GM18951 (cell line): ENCODE data around the gene GALNT14.

Experiments
- POLR2A ChIP-seq: IDR thresholded peaks from 4 replicates; pipeline ENCODE4 v1.6.1; 2011; ENCODE audit warnings: mild to moderate bottlenecking; ENCODE audit not compliant: insufficient read length, insufficient read depth; ENCODE audit errors: extremely low read depth
- in situ Hi-C: fragments of 300-500 bp; cut with MboI; formaldehyde crosslinking; loops from one replicate; pipeline ENCODE4 v1.12.0; 2022; ENCODE audit warnings: low sequenced_read_pairs, mixed read lengths, inconsistent platforms; ENCODE audit not compliant: unreplicated experiment

The GALNT14 gene

GRCh38 chr2:31088504-31089195 lies 49.6 kb downstream of the GALNT14 start:
- in situ Hi-C loops, result no loop called here
- no peak for TF ChIP-seq POLR2A

GRCh38 chr2:31087491-31087890 lies 50.7 kb downstream of the GALNT14 start:
- no peak for TF ChIP-seq POLR2A
- in situ Hi-C loops, result no loop called here

GRCh38 chr2:31086590-31086989 lies 51.6 kb downstream of the GALNT14 start:
- no peak for TF ChIP-seq POLR2A
- in situ Hi-C loops, result no loop called here

GRCh38 chr2:31083234-31083993 lies 54.8 kb downstream of the GALNT14 start:
- in situ Hi-C loops, result no loop called here
- TF ChIP-seq POLR2A, result no peak

- TF ChIP-seq POLR2A, result no peak
- in situ Hi-C loops, result no loop called here
Measured at GRCh38 chr2:31082002-31082401, 56.2 kb downstream of the GALNT14 start.

- no peak for TF ChIP-seq POLR2A
- in situ Hi-C loops, result no loop called here
Measured at GRCh38 chr2:31081492-31081891, 56.7 kb downstream of the GALNT14 start.

- no peak for TF ChIP-seq POLR2A
- in situ Hi-C loops, result no loop called here
Measured at GRCh38 chr2:31080361-31080760, 57.9 kb downstream of the GALNT14 start.

GRCh38 chr2:31079665-31080064 lies 58.6 kb downstream of the GALNT14 start:
- no peak for TF ChIP-seq POLR2A

GRCh38 chr2:31078579-31079105 lies 59.6 kb downstream of the GALNT14 start:
- in situ Hi-C loops, result no loop called here

More at GRCh38 chr2:31079665-31080064, 58.6 kb downstream of the GALNT14 start:
- in situ Hi-C loops, result no loop called here

GRCh38 chr2:31078011-31078410 lies 60.2 kb downstream of the GALNT14 start:
- no peak for TF ChIP-seq POLR2A
- in situ Hi-C loops, result no loop called here

More at GRCh38 chr2:31078579-31079105, 59.6 kb downstream of the GALNT14 start:
- TF ChIP-seq POLR2A, result no peak

- in situ Hi-C loops, result no loop called here
- no peak for TF ChIP-seq POLR2A
Measured at GRCh38 chr2:31075941-31076590, 62.2 kb downstream of the GALNT14 start.

- in situ Hi-C loops, result no loop called here
- TF ChIP-seq POLR2A, result no peak
Measured at GRCh38 chr2:31075431-31075830, 62.8 kb downstream of the GALNT14 start.

GRCh38 chr2:31071741-31072140 lies 66.5 kb downstream of the GALNT14 start:
- no peak for TF ChIP-seq POLR2A
- in situ Hi-C loops, result no loop called here
